GM19238 (cell line): ENCODE results near the gene CGN.

Experiments
- DNase-seq: peaks from one replicate; pipeline ENCODE4 v3.0.0; 2011; ENCODE audit warnings: low spot score; ENCODE audit not compliant: insufficient read length

CGN gene, protein sequence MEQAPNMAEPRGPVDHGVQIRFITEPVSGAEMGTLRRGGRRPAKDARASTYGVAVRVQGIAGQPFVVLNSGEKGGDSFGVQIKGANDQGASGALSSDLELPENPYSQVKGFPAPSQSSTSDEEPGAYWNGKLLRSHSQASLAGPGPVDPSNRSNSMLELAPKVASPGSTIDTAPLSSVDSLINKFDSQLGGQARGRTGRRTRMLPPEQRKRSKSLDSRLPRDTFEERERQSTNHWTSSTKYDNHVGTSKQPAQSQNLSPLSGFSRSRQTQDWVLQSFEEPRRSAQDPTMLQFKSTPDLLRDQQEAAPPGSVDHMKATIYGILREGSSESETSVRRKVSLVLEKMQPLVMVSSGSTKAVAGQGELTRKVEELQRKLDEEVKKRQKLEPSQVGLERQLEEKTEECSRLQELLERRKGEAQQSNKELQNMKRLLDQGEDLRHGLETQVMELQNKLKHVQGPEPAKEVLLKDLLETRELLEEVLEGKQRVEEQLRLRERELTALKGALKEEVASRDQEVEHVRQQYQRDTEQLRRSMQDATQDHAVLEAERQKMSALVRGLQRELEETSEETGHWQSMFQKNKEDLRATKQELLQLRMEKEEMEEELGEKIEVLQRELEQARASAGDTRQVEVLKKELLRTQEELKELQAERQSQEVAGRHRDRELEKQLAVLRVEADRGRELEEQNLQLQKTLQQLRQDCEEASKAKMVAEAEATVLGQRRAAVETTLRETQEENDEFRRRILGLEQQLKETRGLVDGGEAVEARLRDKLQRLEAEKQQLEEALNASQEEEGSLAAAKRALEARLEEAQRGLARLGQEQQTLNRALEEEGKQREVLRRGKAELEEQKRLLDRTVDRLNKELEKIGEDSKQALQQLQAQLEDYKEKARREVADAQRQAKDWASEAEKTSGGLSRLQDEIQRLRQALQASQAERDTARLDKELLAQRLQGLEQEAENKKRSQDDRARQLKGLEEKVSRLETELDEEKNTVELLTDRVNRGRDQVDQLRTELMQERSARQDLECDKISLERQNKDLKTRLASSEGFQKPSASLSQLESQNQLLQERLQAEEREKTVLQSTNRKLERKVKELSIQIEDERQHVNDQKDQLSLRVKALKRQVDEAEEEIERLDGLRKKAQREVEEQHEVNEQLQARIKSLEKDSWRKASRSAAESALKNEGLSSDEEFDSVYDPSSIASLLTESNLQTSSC

DNA sequence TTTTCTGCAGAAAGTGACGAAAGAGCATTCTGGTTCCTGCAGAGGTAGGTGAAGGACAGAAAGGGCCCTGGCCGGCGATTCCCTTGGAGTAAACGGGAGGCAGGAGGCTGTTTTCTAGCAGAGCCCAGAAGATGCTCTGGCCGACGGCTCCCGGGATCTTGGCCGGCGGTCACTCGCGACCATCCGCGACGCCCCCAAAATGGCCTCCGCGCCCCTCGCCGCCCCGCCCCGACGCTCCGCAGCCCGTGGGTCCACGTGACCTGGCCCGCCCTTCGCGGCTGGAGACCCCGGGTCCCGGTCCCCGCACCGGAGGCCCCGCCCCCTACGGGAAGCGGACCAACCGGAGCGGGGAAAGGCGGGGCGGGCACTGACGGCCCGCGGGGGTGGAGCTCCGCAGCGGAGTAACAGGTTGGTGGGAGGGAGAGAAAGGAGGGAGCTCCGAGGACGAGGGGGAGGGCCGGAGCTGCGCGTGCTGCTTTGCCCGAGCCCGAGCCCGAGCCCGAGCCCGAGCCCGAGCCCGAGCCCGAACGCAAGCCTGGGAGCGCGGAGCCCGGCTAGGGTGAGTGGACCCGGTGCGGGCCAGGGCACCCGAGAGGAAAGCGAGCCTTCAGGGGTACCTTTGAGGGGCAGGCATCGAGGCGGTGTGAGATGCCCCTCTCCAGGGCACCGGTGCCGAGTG lies at the start of gene CGN:
Gene CGN, plus strand, starts transcription at position 431 of the 679 bp plus-strand sequence. CDS start 7,133 bp downstream, outside the sequence.
- DNase-seq: peak; percentile 68

DNA sequence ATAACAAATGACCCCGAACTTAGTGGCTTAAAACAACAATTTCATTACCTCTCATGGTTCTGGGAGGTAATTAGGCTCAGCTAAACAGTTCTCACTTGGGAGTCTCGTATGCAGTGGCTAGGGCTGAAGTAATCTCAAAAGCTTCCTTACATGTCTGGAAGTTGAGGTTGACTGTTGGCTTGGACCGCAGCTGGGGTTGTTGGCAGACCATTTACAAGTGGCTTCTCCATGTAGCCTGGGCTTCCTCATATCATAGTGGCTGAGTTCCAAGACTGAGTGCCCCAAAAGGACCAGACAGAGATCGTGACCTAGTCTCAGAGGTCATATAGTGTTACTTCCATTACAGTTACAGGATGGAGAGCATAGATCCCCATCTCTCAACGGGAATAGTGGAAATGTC lies 49.5 kb upstream of the CGN start:
- DNase-seq: no peak

DNA sequence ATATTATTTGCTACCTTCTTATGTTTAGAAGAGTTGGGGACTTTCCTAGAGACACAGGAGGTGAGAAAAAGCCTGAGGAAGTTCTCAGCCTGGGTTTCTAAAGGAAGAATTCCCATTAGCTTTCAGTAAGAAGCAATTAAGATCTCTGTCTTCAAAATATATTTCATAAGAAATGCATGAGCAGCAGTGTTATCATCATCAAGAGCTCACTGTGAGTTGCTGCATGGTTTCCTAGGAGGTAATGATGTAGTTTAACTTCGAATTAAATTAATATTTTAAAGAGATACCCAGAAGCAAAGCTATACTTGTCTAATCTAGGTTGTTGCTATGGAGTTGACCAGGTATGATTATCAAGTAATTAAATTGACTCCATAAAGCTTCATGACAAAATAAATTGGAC lies 46.2 kb upstream of the CGN start:
- no peak for DNase-seq

DNA sequence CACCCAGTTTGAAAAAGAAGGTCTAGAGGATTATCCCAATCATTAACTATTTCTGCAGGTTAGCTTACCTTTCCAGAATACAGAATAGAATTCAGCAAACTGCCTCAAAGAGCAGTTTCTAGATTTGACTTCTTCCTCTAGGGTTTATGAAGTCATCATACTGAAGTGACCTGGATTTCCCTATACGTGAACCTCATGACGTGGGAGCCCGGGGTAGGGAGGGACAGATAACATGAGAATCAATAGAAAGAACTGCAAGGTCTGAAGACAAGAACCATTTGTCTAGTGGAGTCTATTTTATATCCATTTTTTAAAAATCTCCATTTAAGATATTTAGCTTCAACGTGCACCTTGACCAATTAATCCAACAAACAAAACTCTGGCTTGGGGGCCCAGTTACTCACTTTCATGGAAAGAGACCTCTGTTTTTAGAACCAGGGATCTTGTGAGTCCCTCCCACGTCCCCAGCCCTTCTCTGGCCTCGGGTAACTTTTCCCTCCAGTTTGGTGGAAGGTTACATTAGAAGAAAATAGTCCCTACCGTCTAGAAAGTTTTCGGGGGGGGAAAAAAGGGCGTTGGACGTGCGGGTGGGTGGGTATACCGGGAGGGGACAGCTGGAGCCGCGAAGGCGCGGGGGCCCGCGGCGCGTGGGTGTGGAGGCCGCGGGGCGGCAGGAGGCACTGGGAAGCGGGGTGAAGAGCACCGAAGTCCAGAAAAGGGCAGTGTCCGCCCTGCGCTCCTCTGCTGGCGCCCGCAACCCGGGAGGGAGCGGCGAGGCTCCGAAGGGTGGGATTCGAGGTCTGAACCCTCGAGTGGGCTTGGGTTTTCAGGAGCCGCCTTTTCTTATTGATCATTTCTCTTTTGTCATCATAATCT lies 38.1 kb upstream of the CGN start:
- DNase-seq: no peak

DNA sequence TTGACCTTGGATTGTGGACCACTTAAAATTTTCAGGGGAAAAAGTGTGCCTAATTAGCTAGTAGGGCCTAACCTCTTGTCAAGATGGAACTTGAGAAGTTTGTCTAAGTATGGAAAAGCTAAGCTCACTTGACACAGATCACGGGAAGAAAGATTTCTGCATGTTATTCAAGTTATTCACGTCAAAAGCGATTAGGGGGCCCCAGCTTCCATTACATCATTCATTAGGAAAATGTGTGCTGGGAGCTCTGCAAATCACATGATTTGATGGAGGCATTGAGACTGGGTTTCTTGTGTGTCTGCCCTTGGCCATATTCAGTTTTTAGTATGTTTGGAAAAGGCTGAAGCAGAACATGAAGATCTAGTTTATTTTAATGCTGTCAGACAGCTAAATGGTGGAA lies 36.4 kb upstream of the CGN start:
- no peak for DNase-seq

DNA sequence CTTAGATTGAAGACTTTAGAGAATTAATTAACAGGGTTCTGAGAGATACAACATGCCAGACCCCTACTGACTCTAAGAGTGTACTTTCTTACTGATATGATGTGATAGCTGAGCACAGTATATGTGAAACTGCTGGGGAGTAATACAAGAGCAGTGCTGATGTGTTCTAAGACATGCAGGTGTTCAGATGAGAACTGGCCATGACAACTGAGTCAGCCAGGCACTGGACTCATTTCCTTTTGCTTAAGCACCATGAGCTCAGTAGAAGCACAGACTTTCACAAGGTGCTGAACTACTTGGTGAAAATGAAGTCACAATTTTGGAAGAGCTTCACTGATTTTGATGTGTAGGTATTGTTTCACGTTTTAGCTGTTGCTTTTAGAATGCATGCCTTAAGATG lies 36.0 kb upstream of the CGN start:
- DNase-seq: peak; percentile 50

DNA sequence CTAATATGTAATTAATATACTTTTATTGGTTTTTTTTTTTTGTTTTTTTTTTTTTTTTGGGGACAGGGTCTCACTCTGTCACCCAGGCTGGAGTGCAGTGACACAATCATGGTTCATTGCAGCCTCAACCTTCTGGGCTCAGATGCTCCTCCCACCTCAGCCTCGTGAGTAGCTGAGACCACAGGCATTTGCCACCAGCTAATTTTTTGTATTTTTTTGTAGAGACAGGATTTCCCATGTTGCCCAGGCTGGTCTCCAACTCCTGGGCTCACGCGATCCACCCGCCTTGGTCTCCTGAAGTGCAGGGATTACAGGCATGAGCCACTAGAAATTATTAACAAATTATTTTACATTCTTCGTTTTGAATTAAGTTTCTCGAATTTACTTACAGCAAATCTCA lies 35.1 kb upstream of the CGN start:
- no peak for DNase-seq

DNA sequence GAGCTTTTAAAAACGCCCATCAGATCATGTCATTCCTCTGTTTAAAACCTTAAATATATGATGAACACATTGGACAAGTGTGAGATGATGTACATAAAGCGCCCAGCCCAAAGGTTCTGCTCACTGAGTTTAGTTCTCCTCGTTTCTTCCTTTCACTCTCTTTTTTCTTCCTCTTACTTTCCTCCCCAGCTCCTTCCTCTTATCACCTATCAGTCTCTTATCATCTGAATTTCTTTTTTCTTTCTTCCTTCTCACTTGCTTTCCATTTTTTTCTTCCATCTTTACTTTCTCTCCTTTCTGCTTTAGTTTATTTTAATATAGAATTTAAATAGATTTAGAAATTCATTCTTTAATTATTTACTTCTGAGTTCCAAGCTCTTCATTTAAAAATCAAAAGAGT lies 34.1 kb upstream of the CGN start:
- DNase-seq: no peak

DNA sequence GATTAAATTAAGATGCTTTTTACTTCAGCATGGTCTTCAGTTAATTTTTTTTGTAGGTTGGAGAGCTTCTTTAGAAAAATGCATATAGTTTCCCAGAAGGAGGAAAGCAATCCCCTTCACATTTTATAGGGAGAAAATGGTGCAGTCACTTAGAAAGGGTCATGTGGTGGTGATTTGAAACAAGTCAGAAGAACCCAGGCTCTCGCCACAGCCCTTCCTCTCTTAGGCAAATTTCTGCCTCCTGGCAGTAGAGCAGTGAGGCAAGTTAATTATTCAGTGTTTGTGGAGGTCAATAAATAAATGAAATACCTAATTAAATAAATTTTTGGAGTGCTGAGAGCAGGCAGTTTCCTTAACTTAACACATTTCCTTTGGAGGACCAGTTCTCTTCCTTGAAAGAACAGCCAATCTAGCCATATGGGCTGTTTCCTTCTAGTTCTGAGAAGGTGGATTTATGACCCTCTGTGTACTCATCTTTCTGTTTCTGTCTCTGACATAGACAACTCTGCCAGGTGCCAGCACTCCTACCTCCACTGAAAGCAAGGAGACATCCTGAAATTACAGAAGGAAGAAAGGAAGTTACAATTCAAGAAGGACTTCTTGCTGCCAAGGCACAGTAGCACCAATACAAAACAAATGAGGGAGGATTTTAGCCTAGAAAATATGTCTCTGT lies 32.9 kb upstream of the CGN start:
- DNase-seq: no peak

DNA sequence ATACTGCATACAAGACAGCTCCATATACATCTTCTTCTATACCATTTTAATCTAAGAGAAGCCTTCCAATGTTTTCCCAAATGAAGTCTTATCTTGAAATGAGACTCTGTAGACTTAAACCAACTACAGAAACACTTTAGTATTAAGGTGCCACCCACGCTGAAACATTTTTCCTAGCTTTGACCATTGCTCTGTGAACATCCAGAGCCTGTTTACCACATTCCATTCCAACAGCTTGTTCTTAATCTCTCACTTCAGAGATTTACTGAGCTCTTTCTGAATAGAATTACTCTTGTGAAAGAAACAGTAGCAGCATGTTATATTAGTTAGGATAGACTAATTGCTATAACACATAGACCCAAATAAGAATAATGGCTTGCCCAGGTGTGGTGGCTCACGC lies 32.3 kb upstream of the CGN start:
- no peak for DNase-seq

DNA sequence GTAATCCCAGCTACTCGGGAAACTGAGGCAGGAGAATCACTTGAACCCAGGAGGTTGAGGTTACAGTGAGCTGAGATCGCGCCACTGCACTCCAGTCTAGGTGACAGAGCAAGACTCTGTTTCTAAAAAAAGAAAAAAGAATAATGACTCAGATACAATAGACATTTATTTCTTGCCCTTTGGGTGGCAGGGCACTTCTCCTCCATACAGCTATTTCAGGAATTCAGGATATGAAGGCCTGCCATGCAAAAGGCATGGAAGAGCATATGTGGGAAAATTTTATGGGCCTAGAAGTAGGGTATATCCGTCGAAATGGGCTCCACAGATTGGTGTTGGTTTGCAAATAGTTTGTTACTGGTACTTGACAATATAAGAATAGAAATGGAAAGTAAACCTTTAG lies 31.7 kb upstream of the CGN start:
- DNase-seq: no peak

DNA sequence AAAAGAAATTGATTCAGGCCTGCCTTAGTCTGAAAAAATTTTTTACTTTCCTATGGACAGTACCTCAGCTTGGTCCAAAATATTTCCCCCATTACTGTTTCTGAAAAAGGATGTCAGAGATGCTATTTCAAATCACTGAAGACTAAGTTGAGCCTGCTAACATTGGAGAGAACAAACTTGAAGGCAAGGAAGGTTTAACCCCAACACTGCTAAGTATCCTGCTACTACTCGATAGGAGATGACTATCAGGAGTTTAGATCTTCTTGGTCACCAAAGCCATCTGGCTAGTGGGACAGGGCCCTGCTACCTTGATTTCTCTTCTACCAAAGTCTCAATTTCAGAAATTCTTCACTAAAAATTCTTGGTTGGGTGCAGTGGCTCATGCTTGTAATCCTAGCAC lies 29.2 kb upstream of the CGN start:
- DNase-seq: no peak

DNA sequence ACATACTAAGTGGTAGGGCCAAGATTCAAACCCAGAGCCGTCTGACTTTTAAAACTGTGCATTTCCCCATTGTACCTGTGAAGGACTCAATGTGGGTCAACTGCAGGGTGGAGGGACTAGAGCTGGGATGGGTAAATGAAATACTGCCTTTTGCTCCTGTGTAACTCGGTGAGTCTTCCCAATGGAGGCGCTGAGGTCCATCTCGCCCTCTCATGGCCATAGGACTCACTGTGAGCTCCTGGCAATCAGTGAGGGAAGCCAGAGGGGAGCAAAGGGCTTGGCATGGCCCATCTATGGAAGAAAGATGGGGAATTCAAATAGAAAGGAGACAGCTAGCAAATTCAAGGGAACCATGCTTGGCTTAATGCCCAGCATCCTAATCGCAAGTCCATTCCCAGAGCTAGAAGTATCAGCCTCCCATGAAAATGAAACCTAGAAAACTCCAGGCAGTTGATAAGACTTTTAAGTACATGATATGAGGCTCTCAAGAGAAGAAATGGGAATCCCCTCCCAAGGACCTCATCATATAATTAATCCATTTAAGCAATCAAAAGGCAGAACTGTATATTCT lies 25.4 kb upstream of the CGN start:
- no peak for DNase-seq

DNA sequence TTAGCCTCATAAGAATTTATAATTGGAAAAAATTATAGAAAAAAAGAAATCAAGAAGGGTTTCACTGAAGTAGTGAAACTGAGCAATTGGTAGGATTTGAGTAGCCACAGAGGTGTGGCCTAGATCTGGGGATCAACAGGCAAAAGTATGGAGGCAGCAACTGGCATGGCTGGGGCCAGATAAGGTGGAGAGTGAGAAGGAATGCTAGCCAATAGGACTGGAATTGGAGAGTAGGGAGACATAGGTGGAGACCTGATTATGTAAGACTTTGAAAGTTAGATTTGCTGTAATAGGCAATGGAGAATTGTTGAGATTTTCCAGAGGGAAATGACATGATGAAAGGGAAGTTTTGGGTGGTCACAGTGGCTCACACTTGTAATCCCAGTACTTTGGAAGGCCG lies 24.6 kb upstream of the CGN start:
- no peak for DNase-seq

DNA sequence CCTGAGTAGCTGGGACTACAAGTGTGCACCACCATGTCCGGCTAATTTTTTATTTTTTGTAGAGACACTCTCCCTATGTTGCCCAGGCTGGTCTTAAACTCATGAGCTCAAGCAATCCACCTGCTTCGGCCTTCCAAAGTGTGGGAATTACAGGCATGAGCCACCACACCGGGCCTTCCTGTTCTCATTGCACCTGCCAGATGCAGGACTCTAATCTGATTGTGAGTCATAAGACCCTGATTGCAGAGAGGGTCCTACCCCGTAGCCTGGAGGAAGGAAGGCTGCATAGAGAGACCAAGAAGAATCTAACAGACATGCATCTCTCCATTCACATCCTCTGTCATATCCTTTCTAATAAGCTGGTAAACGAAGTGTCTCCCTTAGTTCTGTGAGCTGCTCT lies 19.5 kb upstream of the CGN start:
- no peak for DNase-seq

DNA sequence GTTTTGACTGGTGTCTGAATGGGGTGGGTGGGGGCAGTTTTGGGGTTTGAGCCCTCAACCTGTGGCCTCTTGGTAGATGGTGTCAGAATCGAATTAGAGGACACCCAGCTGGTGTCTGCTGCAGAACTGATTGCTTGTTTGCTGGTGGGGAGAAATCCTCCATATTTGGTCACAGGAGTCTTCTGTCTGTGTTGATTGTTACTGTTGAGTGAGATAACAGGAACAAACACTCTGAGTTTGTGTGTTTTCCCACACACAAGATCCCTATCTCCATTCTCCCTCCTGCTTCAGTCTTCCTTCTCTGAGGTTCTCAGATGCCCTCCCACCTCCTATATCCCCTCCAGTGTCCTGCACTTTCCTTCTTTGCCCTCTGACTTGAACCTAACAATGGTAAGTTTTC lies 19.1 kb upstream of the CGN start:
- no peak for DNase-seq

DNA sequence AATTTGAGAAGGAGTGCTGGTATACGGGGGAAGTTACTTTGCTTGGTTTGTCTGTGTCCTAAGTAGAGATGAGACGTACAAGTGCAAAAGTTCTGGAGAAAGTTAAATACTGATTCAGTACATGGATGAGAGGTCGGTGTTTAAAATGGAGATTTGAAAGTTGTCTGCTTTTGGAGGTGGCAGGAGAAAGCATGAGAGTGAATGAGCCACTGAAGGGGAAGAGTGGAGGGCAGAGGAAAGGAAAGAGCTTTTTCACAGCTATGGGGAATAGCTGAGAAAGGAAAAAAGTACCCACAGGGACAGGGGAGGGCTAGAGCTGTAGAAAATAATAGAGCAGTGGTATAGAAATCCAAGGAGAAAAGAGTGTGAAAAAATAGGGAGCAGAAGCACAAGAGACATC lies 18.1 kb upstream of the CGN start:
- DNase-seq: no peak

DNA sequence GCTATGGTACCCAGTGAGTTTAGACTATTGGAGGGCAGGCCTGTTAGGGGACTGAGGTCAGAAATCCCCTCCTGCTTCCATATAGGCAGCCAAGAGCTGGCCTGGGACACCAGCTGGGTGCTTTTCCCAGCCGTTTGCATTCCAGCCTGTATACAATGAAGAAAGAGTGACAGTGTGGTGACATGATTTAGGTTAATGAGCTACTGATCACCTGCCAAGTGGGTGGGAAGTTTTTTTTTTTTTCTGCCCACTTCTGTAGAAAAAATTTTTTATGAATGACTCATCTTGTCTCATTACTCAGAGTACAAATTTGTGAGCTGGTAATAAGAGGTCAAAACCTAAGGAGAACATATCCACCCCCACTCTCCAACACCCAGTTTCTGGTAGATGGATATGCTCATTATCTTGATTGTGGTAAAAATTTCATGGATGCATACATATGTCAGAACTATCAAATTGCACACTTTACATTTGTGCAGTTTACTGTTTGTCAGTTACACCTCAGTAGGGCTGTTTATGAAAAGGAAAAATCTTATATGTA lies 16.4 kb upstream of the CGN start:
- DNase-seq: no peak

DNA sequence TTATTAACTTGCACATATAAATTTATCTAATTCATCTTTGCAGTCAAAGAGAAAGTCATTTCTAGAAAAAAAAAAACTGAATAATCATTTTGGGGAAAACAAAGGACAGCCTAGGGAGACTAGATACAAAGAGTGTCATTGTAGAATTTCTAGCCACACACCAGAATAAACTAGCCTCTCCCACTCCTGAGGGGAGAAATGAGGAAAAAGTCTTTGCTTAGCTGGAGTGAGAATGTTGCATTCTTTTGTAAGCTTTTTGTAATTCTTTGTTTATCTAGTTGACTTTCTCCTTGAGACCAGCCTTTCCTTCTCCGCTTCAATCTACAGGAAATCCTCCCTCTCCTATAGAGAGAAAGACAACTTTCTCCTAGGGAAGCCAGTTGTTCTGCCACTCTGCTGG lies 15.9 kb upstream of the CGN start:
- no peak for DNase-seq
